Measurements from ENCODE around the gene CPS1.

Gene CPS1

DNA sequence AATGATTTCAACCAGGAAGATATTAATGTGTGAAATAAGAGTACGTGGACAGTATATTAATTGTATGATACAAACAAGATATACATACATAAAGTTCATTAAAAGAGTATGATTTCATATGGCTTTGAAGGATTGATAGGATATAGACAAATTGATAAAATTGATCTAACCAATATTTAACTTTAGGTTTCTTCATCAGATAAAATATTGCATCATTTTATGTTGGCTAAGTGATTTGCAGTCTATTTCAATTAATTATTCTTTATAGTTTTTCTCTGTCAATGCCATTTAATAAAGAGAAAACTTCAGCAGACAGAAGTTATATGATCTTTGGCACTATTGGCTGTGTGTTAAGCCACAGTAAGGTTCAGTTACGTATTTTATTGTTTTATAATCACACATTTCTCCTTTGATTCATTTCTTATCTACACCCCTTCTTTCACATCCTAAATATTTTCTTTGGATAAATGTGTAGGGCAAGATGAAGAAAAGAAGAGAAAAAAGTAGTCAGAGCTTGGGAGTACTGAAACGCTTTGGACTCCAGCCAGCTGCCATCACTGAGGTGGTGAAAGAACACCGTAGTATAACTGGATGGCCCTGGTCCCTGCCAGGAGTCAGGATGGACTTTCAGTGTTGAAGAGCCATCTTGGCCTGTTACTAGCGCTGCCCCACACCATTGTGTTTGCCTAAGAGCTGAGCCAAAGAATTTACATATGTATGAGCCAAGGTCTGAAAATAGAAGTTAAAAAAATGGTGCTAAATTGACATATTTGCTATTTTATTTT lies 9.8 kb upstream of the CPS1 start:
- DNase-seq (ENCODE audit: low read depth): no peak

DNA sequence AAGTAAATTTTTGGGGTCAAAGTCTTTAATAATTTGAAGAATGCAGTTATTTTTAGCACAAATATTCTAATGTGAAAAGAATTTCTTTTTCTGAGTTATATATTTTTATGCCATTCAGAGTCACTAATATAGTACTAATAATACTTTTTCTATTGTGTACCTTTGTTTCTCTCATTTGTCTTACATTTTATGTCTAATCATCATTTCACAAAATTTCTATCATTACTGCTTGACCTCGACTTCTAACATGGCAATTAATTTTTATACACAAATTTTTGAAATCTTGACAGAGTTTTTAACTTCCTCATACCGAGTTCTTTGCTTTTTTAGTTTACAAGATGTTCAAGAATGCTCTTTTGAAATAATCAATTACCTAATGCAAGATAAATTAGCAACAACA lies 8.4 kb upstream of the CPS1 start:
- no peak for DNase-seq (ENCODE audit: low read depth)

DNA sequence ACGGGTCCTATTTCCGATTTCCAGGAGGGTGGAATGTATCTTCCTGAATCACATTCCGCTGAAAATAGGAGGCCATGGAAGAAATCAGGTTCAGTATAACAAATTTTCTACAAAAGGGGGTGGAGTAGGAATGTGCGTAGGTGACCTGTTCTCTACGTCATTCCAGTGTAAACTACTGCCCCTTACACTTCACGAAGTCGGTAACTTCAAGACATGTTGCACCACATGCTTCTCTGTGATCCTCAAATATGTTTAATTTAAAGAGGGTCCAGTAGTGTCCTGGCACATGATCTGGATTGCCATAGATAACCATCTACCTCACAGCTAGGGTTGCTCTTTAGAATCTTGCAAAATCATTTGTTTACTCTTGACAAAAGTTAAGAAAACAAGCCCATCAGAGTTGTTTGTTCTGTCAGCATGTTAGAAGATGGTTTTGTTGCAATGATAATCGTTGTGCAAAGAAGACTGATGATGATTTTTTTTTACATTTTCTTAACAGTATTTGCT lies 7.5 kb upstream of the CPS1 start:
- DNase-seq (ENCODE audit: low read depth): no peak

DNA sequence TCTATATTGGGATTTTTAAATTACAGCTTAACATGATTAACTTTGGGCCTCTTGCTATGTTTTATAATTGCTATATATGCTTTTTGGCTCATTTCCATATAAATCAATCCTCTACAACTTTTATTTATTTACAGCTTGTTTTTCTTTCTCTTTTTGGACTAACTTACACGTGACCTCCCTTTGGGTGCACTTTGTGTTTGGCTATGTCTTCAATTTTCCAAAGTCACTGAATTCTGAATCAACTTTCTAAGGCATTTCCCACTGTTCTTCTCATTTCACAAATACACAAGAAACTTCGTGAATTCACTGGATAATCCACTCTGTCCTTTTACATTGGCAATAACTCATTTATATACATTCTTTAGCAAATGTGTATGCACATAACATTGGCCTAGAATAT lies 5.4 kb upstream of the CPS1 start:
- no peak for DNase-seq (ENCODE audit: low read depth)

GRCh38 chr2:210553373-210553772 lies 3.0 kb upstream of the CPS1 start:
- peak; percentile 67 for DNase-seq (ENCODE audit: low read depth)

DNA sequence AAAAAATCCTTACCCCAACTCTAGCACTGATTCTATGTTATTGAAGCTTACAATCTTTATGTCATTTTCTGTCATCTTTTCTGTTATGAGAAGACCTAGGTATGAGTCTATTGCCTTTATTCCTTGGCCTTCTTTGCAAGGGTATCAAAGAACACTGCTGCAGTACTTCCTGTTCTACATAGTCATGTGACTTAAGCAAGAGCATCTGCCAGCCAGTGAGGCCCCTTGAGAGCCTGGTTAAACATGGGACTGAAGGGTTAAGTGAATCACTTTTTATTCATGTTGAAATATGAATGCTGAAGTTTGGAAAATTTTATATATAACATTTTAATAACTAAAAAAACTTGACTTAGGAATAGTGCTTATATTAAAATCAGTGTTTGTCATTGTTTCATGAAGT lies 844 bp upstream of the CPS1 start:
- no peak for DNase-seq (ENCODE audit: low read depth)

GRCh38 chr2:210557721-210558120 lies 1.3 kb downstream of the CPS1 start:
- DNase-seq (ENCODE audit: low read depth): no peak

DNA sequence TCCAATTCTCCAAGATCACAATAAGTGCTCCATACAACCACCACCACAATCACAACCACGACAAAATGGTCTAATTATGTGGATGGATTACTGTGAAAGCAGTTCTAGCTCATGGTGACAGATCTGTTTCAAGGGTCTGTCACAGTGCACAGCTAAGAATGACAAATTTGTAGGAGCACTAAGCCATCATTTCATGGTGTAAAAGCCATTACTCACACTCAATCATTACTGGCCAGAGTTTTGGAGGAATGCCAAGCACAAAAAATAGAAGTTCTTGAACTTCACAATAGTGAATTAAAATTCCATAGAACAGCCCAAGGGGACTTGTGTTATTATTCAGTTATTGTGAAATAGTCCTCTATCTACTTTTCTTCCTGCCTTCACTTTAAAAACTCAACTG lies 2.3 kb downstream of the CPS1 start:
- peak; percentile 24 for DNase-seq (ENCODE audit: low read depth)

DNA sequence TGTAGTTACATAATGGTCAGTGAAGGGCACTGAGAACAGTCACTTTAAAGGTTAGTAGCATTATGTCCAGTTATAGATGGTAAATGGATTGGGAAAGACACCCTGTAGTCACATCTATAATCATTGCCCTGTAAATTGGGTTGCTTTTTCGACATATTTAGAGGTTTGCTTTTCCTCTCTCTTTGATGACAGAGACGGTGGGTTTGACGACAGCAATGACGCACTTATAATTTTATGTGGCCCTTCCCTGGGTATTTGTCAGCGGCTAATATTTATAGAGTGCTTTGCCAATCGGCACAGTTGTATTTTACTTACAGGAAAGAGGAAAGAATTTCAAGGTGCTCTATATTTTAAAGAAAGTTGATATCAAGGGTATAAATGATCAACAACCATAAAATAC lies 2.8 kb downstream of the CPS1 start:
- no peak for DNase-seq (ENCODE audit: low read depth)

DNA sequence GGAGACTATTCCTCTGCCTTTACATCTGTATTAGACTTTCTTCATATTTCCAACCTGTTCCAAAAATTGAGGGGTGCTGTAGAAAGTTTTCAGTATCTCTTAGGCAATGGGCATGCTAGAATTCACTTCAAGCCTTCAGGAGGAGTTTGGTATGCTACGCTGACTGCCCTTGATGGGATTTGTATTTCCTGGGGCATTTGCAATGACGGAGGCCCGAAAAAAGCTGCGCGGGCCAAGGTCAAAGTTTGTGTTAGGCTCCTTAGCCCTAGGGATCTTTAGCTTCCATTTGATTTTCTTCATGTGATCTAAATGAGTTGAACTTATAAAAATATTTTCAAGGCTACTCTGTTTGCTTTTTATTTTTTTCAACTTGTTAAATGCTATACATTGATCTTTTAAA lies 5.1 kb downstream of the CPS1 start:
- DNase-seq (ENCODE audit: low read depth): no peak

GRCh38 chr2:210562091-210562490 lies 5.7 kb downstream of the CPS1 start:
- no peak for DNase-seq (ENCODE audit: low read depth)

GRCh38 chr2:210562502-210563080 lies 6.2 kb downstream of the CPS1 start:
- no peak for DNase-seq (ENCODE audit: low read depth)

DNA sequence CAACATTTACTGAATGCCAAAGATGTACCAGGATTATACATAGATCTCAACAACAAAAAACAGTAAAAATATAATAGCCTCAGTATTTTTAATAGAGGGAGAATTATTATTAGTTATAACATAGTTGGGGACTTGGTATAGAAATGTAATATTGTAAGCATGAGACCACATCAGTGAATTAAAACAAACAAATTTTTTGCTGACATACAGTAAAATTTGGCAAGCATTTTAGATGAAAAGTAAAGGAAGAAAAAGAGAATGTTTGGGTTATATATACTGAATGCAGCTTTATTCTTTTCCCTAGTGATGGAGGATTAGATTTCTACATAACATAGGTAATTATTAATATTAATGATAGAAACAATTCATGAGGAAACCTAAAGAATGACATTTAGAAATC lies 10.9 kb downstream of the CPS1 start:
- DNase-seq (ENCODE audit: low read depth): no peak

- no peak for DNase-seq (ENCODE audit: low read depth)
Measured at GRCh38 chr2:210568108-210568507, 11.7 kb downstream of the CPS1 start.

- DNase-seq (ENCODE audit: low read depth): peak; percentile 73
Measured at GRCh38 chr2:210577263-210578071, 21.1 kb downstream of the CPS1 start.

- DNase-seq (ENCODE audit: low read depth): peak; percentile 34
Measured at GRCh38 chr2:210584834-210585233, 28.4 kb downstream of the CPS1 start.

DNA sequence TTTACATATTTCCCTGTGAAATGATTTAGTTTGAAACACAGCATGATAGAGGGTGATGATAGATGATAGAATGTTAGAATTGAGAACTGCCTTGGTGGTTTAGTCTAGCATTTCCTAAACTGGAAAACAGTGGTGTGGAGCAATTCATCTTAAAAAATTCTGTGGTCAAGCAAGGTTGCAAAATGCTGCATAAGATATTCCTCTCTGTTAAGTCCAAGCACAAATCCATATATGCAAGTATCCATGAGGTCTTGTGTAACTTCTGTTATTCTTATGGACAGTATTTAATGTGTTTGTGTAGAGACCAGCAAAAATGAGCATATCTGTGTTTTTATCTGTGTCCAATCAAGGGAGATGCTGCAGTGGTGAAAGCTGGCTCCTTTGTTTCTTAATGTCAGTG lies 30.0 kb downstream of the CPS1 start:
- no peak for DNase-seq (ENCODE audit: low read depth)

- no peak for DNase-seq (ENCODE audit: low read depth)
Measured at GRCh38 chr2:210591663-210592062, 35.3 kb downstream of the CPS1 start.

GRCh38 chr2:210592726-210593125 lies 36.3 kb downstream of the CPS1 start:
- no peak for DNase-seq (ENCODE audit: low read depth)

GRCh38 chr2:210593166-210593565 lies 36.8 kb downstream of the CPS1 start:
- DNase-seq (ENCODE audit: low read depth): peak; percentile 11

GRCh38 chr2:210598219-210598618 lies 41.8 kb downstream of the CPS1 start:
- no peak for DNase-seq (ENCODE audit: low read depth)

DNA sequence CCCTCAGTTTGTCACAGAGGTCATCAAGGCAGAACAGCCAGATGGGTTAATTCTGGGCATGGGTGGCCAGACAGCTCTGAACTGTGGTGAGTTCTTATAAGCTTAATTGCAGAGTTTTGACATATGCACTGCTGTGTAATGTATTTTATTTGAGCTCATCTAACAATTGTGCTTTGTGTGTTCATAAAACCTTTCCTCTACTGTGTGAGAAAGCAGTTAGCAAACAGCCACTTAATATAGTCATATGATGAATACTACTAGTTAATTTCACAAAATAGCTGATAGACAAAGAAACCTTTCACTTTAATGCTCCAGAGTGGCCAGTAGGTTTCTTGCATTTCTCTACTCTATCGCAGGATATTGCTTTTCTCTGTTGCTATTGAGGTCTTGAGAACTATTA lies 43.1 kb downstream of the CPS1 start:
- DNase-seq (ENCODE audit: low read depth): no peak

GRCh38 chr2:210604666-210605065 lies 48.3 kb downstream of the CPS1 start:
- DNase-seq (ENCODE audit: low read depth): no peak
